ENCODE measurements around the gene PDXK. TPM values are rescaled to one million over a fixed set of nuclear protein-coding genes. Genes with fewer than 3 reads are reported as not detected.

PDXK gene
- total RNA-seq, 1 donor from 2014 or later: 59.5 TPM

DNA sequence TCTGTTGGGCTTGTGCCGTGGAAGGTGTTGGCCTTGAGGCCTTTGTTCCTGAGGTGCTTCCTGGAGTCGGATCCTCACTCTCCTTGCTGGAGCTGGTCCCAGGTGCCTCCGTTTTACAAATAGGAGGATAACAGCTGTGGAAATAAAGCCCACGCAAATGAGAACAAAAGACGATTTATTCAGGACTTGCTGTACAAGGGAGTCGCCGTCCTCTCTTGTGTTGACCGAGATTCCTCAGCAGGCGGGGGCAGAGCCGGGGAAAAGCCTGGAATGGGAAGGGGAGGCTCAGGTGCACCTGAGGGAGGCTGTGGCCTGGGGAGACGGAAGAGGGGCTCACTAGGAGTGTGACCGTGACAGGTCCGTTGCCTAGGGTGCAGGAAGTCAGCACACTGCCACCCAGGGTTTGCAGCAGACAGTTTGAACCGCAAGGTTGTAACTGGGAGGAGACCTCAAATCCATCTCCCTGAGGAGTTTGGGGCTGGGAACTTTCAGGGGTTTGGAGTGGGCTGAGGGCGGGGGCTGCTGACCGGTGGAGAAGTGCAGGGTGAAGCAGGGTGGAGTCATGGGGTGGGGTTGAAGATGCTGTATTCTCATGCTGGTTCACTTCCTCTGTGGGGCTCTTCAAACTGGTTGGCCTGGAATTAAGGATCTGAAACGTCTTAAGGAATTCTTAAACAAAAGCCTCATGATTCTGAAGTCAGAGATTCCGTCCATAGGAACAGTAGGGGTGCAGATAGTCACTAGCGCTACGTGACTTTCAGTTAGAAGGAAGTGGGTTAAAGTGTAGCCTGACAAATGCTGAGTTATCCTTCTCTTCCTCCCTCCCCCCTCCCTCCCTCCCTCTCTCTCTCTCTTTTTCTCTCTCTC lies 59.8 kb downstream of the PDXK start:
- no peak for DNase-seq (ENCODE audit: extremely low read depth, low read depth, low spot score)

DNA sequence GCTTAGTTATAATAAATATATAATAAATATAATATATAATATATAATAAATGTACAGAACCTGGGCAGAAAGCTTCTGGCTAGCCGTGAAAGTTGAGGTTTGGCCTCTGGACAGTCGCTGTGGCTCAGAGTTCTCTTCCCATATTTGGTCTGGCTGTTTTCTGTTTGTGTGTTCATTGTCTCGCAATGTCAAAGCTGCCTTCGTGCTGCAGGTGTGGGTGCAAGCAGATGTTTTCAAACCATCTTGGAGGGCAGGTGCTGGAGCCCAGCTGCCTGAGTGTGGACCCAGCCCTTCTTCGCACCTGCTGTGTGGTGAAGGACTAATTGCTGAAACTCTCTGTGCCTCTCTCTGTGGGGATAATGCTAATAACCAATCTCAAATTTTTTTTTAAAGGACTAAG lies 60.7 kb downstream of the PDXK start:
- DNase-seq (ENCODE audit: extremely low read depth, low read depth, low spot score): no peak

- DNase-seq (ENCODE audit: extremely low read depth, low read depth, low spot score): no peak
Measured at GRCh38 chr21:43781846-43782245, 62.9 kb downstream of the PDXK start.

DNA sequence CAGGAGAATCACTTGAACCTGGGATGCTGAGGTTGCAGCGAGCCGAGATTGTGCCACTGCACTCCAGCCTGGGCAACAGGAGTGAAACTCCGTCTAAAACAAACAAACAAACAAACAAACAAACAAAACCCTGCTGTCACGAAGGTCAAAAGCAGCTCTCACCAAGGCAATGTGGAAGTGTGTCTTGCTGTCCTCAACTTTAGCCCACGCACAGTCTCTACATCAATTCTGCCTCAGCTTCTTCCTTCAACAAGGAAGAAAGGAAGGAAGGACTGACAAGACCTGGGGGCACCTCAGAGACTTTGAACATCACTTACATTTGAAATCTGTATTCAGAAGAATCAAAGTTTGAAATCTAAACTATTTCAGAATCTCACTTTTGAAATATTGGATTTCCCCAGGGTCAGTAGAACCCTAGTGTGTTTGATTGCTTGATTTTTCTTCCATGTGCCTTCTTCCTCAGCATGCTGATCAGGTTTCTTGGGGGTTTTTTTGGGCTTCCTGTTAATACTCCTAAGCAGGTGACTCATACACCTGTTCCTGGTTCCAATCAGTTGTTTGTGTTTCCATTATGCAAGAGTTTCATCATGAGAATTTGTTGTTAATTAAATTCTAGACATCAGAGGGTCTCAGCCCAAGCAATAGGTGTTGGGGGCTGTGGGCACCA lies 63.6 kb downstream of the PDXK start:
- DNase-seq (ENCODE audit: extremely low read depth, low read depth, low spot score): no peak

GRCh38 chr21:43783098-43783700 lies 64.3 kb downstream of the PDXK start:
- DNase-seq (ENCODE audit: extremely low read depth, low read depth, low spot score): no peak

DNA sequence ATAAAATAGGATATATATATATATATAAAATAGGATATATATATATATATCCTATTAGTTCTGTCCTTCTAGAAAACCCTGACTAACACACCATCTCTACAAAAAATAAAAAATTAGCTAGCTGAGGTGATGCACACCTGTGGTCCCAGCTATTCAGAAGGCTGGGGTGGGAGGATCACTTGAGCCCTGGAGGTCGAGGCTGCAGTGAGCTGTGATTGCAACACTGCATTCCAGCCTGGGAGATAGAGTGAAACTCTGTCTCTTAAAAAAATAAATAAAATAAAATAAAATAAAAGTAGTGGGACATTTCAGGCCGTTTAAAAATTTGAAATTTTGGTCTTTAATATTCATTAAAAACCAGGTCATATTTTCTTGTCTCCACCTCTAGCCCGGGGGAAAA lies 66.2 kb downstream of the PDXK start:
- no peak for DNase-seq (ENCODE audit: extremely low read depth, low read depth, low spot score)

DNA sequence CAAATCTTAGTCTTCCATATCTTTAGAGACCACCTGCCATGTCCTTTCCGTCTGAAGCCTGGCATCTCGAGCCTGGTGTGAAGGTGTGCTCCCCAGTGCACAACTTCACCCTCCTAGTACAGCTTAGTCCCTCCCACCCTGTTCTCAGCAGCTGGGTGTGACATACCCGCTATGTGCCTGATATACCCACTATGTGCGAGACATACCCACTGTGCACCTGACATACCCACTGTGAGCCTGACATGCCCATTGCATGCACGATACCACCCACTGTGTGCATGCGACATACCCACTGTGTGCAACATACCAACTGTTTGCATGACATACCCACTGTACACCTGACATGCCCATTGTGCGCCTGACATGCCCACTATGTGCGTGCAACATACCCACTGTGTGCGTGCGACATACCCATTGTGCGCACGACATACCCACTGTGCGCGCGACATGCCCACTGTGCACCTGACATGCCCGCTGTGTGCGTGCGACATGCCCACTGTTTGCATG lies 67.4 kb downstream of the PDXK start:
- DNase-seq (ENCODE audit: extremely low read depth, low read depth, low spot score): no peak

DNA sequence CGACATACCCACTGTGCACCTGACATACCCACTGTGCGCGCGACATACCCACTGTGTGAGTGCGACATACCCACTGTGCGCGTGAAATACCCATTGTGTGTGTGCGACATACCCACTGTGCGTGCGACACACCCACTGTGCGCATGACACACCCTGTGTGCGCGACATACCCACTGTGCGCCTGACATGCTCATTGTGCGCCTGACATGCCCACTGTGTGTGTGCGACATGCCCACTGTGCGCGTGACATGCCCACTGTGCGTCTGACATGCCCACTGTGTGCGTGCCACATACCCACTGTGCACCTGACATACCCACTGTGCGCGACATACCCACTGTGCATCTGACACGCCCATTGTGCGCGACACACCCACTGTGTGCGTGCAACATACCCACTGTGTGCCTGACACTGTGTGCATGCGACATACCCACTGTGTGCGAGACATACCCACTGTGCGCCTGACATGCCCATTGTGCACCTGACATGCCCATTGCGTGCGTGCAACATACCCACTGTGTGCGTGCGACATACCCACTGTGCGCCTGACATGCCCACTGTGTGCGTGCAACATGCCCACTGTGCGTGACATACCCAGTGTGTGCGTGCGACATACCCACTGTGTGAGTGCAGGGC lies 68.0 kb downstream of the PDXK start:
- DNase-seq (ENCODE audit: extremely low read depth, low read depth, low spot score): no peak

DNA sequence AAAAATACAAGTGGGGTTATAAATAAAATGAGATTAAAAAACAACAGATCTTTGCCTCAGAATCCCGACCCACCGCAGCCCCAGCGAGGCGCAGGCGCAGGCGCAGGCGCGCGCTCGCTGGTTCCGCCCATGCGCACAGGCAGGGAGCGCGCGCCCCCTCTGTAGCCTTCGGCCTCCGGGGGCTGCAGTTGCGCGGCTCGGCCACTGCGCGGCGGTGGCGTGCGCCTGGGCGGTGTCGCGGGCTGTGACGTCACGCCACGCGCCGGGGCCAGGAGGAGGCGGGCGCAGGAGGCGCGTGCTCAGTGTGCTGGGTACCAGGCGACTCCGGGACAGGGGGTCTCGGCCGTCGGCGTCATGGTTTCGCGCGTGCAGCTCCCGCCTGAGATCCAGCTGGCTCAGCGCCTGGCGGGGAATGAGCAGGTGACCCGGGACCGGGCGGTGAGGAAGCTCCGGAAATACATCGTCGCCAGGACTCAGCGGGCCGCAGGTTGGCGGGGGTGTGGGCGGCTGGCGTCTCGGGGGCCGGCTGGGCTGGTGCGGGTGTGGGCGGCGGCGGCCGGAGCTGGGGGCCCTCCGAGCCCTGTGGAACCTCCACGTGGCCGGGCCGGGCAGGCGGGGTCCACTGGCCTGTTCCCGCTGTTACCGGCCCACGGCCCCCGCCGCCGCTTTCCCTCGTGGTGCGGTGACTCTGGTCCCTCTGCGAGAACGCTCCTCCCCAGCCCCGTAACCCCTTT lies 70.5 kb downstream of the PDXK start, which contains the start of gene RRP1:
Gene RRP1 (plus strand): TSS at position 302 of the 734 bp plus-strand sequence. CDS start 53 bp downstream, at position 355.
- no peak for DNase-seq (ENCODE audit: extremely low read depth, low read depth, low spot score)

- DNase-seq (ENCODE audit: extremely low read depth, low read depth, low spot score): no peak
Measured at GRCh38 chr21:43790010-43790524, 71.1 kb downstream of the PDXK start.

- DNase-seq (ENCODE audit: extremely low read depth, low read depth, low spot score): no peak
Measured at GRCh38 chr21:43792406-43792805, 73.5 kb downstream of the PDXK start.

GRCh38 chr21:43793243-43793642 lies 74.3 kb downstream of the PDXK start:
- no peak for DNase-seq (ENCODE audit: extremely low read depth, low read depth, low spot score)

GRCh38 chr21:43794311-43794710 lies 75.4 kb downstream of the PDXK start:
- DNase-seq (ENCODE audit: extremely low read depth, low read depth, low spot score): no peak

DNA sequence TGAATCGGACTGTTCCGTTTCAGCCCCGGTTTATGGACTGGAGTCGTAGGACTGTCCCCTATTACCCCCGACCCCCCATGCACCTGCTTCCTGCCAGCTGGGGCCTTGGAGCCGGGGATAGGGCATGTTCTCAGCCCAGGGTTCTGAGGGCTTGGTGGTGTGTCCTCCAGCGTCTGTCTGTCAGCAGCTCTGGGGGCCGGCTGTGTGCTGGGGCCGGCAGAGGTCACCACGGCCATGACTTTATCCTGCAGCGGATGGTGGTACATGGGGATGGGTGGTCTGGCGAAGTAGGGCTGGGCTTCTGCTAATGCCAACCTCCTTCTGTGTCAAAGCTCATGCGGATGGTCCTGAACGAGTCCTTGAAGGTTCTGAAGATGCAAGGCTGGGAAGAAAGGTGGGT lies 75.9 kb downstream of the PDXK start:
- DNase-seq (ENCODE audit: extremely low read depth, low read depth, low spot score): no peak

- DNase-seq (ENCODE audit: extremely low read depth, low read depth, low spot score): no peak
Measured at GRCh38 chr21:43797415-43797814, 78.5 kb downstream of the PDXK start.

DNA sequence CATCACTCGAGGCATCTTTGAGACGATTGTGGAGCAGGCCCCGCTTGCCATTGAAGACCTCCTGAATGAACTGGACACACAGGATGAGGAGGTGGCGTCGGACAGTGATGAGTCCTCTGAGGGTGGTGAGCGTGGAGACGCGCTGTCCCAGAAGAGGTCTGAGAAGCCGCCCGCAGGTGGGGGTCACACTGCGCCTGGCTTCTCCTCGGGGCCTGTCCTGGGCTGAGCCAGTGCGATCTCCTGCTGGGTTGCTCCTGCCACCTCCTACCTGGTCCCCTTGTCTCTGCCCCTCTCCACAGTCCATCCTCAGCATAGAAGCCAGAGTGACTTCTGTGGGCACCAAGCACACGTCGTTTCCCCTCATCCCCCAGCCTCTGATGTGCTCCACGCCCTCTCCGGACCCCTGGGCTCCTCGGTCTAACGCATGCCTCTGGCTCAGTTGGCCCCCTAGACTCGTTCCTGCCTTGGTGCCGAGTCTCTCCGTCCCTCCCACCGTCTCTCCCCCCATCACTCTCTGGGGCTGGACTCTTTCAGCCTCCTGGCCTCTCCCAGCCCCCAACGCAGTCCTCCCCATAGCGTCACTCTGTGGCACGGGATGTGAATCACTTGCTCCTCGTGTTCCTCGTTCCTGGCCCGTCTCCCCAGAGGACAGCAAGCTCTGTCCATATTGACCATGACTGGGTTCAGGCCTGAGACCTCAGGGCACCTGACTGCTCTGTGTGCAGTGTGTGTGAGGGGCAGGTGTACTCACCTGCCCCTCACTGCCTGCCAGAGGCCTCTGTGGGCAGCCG lies 79.2 kb downstream of the PDXK start:
- no peak for DNase-seq (ENCODE audit: extremely low read depth, low read depth, low spot score)

GRCh38 chr21:43799301-43799840 lies 80.4 kb downstream of the PDXK start:
- no peak for DNase-seq (ENCODE audit: extremely low read depth, low read depth, low spot score)

DNA sequence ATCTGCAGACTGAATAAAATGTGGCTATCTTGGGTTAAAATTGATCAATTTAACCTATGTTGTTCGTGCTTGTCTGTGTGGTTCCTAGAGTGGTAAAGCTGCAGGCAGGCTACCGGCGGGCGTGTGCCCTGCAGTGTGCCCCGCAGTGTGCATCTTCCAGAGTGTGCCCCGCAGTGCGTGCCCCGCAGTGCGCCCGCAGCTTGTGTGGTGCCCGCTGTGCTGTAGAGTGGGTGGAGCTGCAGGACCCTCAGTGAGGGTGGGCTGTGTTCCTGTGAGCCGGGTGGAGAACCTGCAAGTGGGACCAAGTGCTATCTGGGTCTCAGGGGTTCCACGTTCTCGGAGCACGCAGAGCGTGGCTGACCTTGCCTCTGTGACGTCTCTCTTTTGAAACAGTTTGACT lies 81.2 kb downstream of the PDXK start:
- DNase-seq (ENCODE audit: extremely low read depth, low read depth, low spot score): no peak

GRCh38 chr21:43800566-43800965 lies 81.6 kb downstream of the PDXK start:
- no peak for DNase-seq (ENCODE audit: extremely low read depth, low read depth, low spot score)
